Esophagus muscularis mucosa (tissue), 4 donors: ENCODE results near the gene TRIM14.

Experiments
- CTCF ChIP-seq, 3 experiments: fragments of 200-600 bp in 2 of 3; fragments of 450-650 bp in 1 of 3; sonication (generic) in 2 of 3; IDR thresholded peaks; one replicate each; pipeline ENCODE4 v1.5.1; 2017 to 2019; ENCODE audit warnings: antibody characterized with exemption in 3 of 3, mild to moderate bottlenecking in 2 of 3, moderate library complexity in 1 of 3
- EP300 ChIP-seq: sonication (generic); formaldehyde crosslinking; IDR thresholded peaks from one replicate; pipeline ENCODE4 v1.6.1; 2017; ENCODE audit warnings: antibody characterized with exemption
- POLR2A ChIP-seq: fragments of 450-650 bp; IDR thresholded peaks from one replicate; pipeline ENCODE4 v1.6.1; 2017; ENCODE audit warnings: antibody characterized with exemption, moderate library complexity, mild to moderate bottlenecking, low read depth
- POLR2AphosphoS5 ChIP-seq, 2 donors: sonication (generic); formaldehyde crosslinking; IDR thresholded peaks; one replicate each; pipeline ENCODE4 v1.6.1; 2017; ENCODE audit warnings: antibody characterized with exemption in 2 of 2

GRCh38 chr9:98045234-98046179 lies 73.5 kb downstream of the TRIM14 start:
- TF ChIP-seq CTCF (IDR thresholded peaks at IDR 0.05): no peak
- no peak for TF ChIP-seq POLR2A
- TF ChIP-seq POLR2AphosphoS5 (IDR thresholded peaks at IDR 0.05): no peak
- TF ChIP-seq EP300: no peak
